HepG2 (cell line): ENCODE results near the gene CEP83. TPM values are rescaled to one million over a fixed set of nuclear protein-coding genes. Genes with fewer than 3 reads are reported as not detected.

Experiments used
- ELK4 ChIP-seq: sonication (generic); formaldehyde crosslinking; IDR thresholded peaks from 2 replicates; pipeline ENCODE4 v1.9.0; 2021; ENCODE audit warnings: missing genetic modification reagents, borderline replicate concordance
- GABPA ChIP-seq, 2 experiments: IDR thresholded peaks; 2 replicates each; pipeline ENCODE4 v1.6.1; 2011 to 2016; ENCODE audit warnings: low read depth in 2 of 2, low read length in 1 of 2, missing biosample characterization in 1 of 2, missing genetic modification characterization in 1 of 2
- HIVEP1 ChIP-seq: sonication (generic); formaldehyde crosslinking; IDR thresholded peaks from 2 replicates; pipeline ENCODE4 v1.4.0; 2020; ENCODE audit warnings: mild to moderate bottlenecking, missing genetic modification reagents
- HOXA7 ChIP-seq: sonication (generic); formaldehyde crosslinking; IDR thresholded peaks from 2 replicates; pipeline ENCODE4 v1.8.1; 2022; ENCODE audit warnings: mild to moderate bottlenecking, missing genetic modification reagents, moderate library complexity
- KDM2A ChIP-seq: sonication (generic); formaldehyde crosslinking; IDR thresholded peaks from 2 replicates; pipeline ENCODE4 v1.4.0; 2020; ENCODE audit warnings: low read depth, missing genetic modification reagents, borderline replicate concordance
- MTERF4 ChIP-seq: sonication (generic); formaldehyde crosslinking; IDR thresholded peaks from 2 replicates; pipeline ENCODE4 v1.8.0; 2023; ENCODE audit warnings: mild to moderate bottlenecking, missing genetic modification reagents
- MYC ChIP-seq: sonication (generic); formaldehyde crosslinking; IDR thresholded peaks from 2 replicates; pipeline ENCODE4 v1.9.0; 2021; ENCODE audit warnings: missing genetic modification reagents, borderline replicate concordance
- RFX5 ChIP-seq: IDR thresholded peaks from 2 replicates; pipeline ENCODE4 v1.6.1; 2011; ENCODE audit warnings: low read depth, low read length, improper control_type of control experiment
- SNAPC4 ChIP-seq: sonication (generic); formaldehyde crosslinking; IDR thresholded peaks from 2 replicates; pipeline ENCODE4 v1.4.0; 2020; ENCODE audit warnings: mild to moderate bottlenecking, missing genetic modification reagents
- TAF1 ChIP-seq: sonication (generic); formaldehyde crosslinking; IDR thresholded peaks from 2 replicates; pipeline ENCODE4 v1.4.0; 2020; ENCODE audit warnings: missing genetic modification reagents
- TFDP1 ChIP-seq: IDR thresholded peaks from 2 replicates; pipeline ENCODE4 v1.6.1; 2016; ENCODE audit warnings: missing compliant biosample characterization, missing genetic modification reagents, borderline replicate concordance
- ZFP41 ChIP-seq: sonication (generic); formaldehyde crosslinking; IDR thresholded peaks from 2 replicates; pipeline ENCODE4 v1.4.0; 2020; ENCODE audit warnings: mild to moderate bottlenecking, missing genetic modification reagents, borderline replicate concordance
- ZNF230 ChIP-seq: sonication (generic); formaldehyde crosslinking; IDR thresholded peaks from 2 replicates; pipeline ENCODE4 v1.4.0; 2020; ENCODE audit warnings: mild to moderate bottlenecking, missing genetic modification reagents
- ZNF337 ChIP-seq: sonication (generic); formaldehyde crosslinking; IDR thresholded peaks from 2 replicates; pipeline ENCODE4 v1.5.1; 2020; ENCODE audit warnings: missing genetic modification reagents, low read depth, mild to moderate bottlenecking, borderline replicate concordance
- ZNF484 ChIP-seq: sonication (generic); formaldehyde crosslinking; IDR thresholded peaks from 2 replicates; pipeline ENCODE4 v1.5.1; 2020; ENCODE audit warnings: mild to moderate bottlenecking, low read depth, missing genetic modification reagents, borderline replicate concordance
- ZNF569 ChIP-seq: sonication (generic); formaldehyde crosslinking; IDR thresholded peaks from 2 replicates; pipeline ENCODE4 v1.5.0; 2020; ENCODE audit warnings: mild to moderate bottlenecking, missing genetic modification reagents, moderate library complexity, borderline replicate concordance
- ZNF619 ChIP-seq: sonication (generic); formaldehyde crosslinking; IDR thresholded peaks from 2 replicates; pipeline ENCODE4 v1.4.0; 2020; ENCODE audit warnings: mild to moderate bottlenecking, missing genetic modification reagents
- ZSCAN9 ChIP-seq: IDR thresholded peaks from 2 replicates; pipeline ENCODE4 v1.6.1; 2016; ENCODE audit warnings: borderline replicate concordance
- polyA plus RNA-seq, 8 experiments: library from polyadenylated mRNA; depleted of rRNA in 3 of 8; stranded (reverse) in 7 of 8; unstranded in 1 of 8; fragments of >200 nt; fragmentation: Illumina TruSeq in 4 of 8; extraction: Trizol in 4 of 8; gene quantifications; 2 replicates each; pipeline versions ENCODE4 v1.2.1 to v1.2.3, GENCODE V29; 2011 to 2016; ENCODE audit warnings: low read depth in 4 of 8, missing spikeins in 1 of 8, mixed read lengths in 1 of 8; ENCODE audit not compliant: insufficient read depth in 1 of 8
- total RNA-seq, 5 experiments: library from RNA; depleted of rRNA; stranded (reverse); fragments of >200 nt; fragmentation: Illumina TruSeq; extraction: Trizol; gene quantifications; 2 replicates each; pipeline ENCODE4 v1.2.3, GENCODE V29; 2016; ENCODE audit warnings: low read depth in 1 of 5

The CEP83 gene
- total and polyA plus RNA-seq, 2 of the 13 experiments (the other 11 are each of a cell fraction or from before 2014, with no cell fraction given) = 6.2 to 19.2 TPM

DNA sequence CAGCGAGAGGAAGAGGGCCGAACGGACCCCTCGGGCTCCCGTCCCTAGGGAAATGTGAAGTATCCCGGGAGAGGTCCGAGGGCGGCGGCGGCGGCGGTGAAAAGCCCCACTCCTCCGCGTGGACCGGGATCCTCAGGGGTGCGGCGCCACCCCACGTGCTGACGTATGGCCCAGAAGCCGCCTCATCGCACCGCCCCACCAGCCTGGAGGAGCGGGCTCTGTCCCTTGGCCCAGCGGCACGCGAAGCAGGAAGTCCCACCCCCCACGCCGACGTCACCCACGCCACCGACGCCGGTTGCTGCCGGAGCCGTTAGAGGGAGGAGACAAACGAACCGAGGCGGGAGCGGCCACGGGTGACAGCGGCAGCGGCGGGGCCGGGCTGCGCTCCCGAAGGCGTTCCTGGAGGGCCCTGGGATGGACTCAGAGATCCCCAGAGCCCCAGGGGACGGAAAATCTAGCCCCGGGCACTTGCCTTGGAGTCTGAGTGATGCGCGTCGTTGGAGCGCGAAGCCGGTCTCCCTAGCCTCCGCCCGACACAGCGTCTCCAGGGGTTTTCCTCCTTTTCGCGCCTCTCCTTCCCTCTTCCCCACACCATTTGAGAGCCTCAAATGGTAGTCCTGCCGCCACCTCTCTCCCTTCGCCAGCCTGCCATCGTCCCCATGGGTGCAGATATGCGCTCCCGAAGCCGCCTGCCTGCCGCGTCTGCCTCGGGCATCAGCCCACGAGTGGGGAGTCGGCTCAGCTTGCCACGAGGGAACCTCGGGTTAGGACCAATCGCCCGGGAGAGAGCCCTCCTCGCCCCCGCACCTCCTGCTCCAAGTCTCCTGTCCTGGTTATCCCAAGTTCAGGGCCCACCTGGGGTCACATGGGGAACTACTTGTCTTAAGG lies at the start of gene CEP83 (continued):
- TF ChIP-seq ELK4 (no peak), MYC (CRISPR knock-in tag) (peak; percentile 78), MTERF4 (CRISPR knock-in tag) (peak; percentile 90), ZNF569 (no peak), RFX5 (no peak), TAF1 (CRISPR knock-in tag) (peak; percentile 76; the same call in 1 of the 2 replicates), GABPA (IDR thresholded peaks at IDR 0.05; ENCODE audit: low read depth, low read length) (peak; percentile 85), GABPA (CRISPR knock-in tag; IDR thresholded peaks at IDR 0.05; ENCODE audit: low read depth) (peak; percentile 89), HOXA7 (CRISPR knock-in tag) (no peak), SNAPC4 (CRISPR knock-in tag) (peak; percentile 76; the same call in 1 of the 2 replicates), KDM2A (CRISPR knock-in tag) (peak; percentile 80; the same call in 1 of the 2 replicates), ZNF484 (0 out of 2 replicates have a peak, but pooled peaks have one; percentile 39), HIVEP1 (CRISPR knock-in tag) (peak; percentile 95), ZNF619 (CRISPR knock-in tag) (peak; percentile 80; the same call in 1 of the 2 replicates), ZSCAN9 (CRISPR knock-in tag) (peak; percentile 61; the same call in 1 of the 2 replicates), ZNF230 (CRISPR knock-in tag) (peak; percentile 85), TFDP1 (CRISPR knock-in tag) (no peak; the same call in 1 of the 2 replicates), ZFP41 (peak; percentile 33; the same call in 1 of the 2 replicates), ZNF337 (CRISPR knock-in tag) (no peak)
